Stimulated activated memory B cell treated with anti-CD40 and anti-IgM and Interleukin-4, amounts not matched to agents 10 μg/mL and 1 μg/mL and 100 μg/mL, for 72 hours (primary cell): ENCODE results near the gene CORO2B.
A peak's percentile ranks its signal among the peaks of the same experiment; 100 is the strongest.
"Not testable (repeated sequence)": the region's sequence is repeated elsewhere in the genome, so short reads cannot be mapped to it uniquely, and the experiment has no call there.

ENCODE experiments used
- ATAC-seq: fragments of 150-1000 bp; cut with Tn5 transposase; 2 replicates; pipeline ENCODE4 v1.10.0; 2021
- H3K27ac Mint-ChIP-seq: one replicate; pipeline ENCODE4 v1.8.0; 2022; ENCODE audit warnings: mild to moderate bottlenecking, mixed read lengths
- H3K27me3 Mint-ChIP-seq: one replicate; pipeline ENCODE4 v1.8.0; 2022; ENCODE audit warnings: mixed read lengths
- H3K36me3 Mint-ChIP-seq: one replicate; pipeline ENCODE4 v1.8.0; 2022; ENCODE audit warnings: mixed read lengths
- H3K4me1 Mint-ChIP-seq: one replicate; pipeline ENCODE4 v1.8.0; 2022; ENCODE audit warnings: mixed read lengths
- H3K4me3 Mint-ChIP-seq: one replicate; pipeline ENCODE4 v1.8.0; 2022; ENCODE audit warnings: mild to moderate bottlenecking, moderate library complexity, mixed read lengths
- H3K9me3 Mint-ChIP-seq: one replicate; pipeline ENCODE4 v1.8.0; 2022; ENCODE audit warnings: mixed read lengths

CORO2B gene

GRCh38 chr15:68644083-68644904, 65.5 kb downstream of the CORO2B start:
- no peak for ATAC-seq
- Mint-ChIP-seq H3K4me1 (no peaks in the 10 kb centered on the region), H3K4me3 (no peak overlapping the region), H3K27ac (no peak overlapping the region), H3K36me3 (no peaks in the 10 kb centered on the region), H3K27me3 (peaks cover 61% of the 10 kb centered on the region), H3K9me3 (no peaks in the 10 kb centered on the region)

- Mint-ChIP-seq H3K27me3 (peaks cover 67% of the 10 kb centered on the region), H3K27ac (no peak overlapping the region), H3K36me3 (no peaks in the 10 kb centered on the region), H3K4me1 (no peaks in the 10 kb centered on the region), H3K4me3 (no peak overlapping the region), H3K9me3 (no peaks in the 10 kb centered on the region)
- ATAC-seq, result no peak
Measured at GRCh38 chr15:68644996-68645395, 66.2 kb downstream of the CORO2B start.

GRCh38 chr15:68646156-68646555, 67.4 kb downstream of the CORO2B start:
- no peaks in the 10 kb centered on the region for H3K4me1 Mint-ChIP-seq
- no peak overlapping the region for H3K27ac Mint-ChIP-seq
- H3K9me3 Mint-ChIP-seq, result no peaks in the 10 kb centered on the region
- H3K27me3 Mint-ChIP-seq, result peaks cover 63% of the 10 kb centered on the region
- H3K36me3 Mint-ChIP-seq, result no peaks in the 10 kb centered on the region
- H3K4me3 Mint-ChIP-seq, result no peak overlapping the region
- no peak for ATAC-seq

GRCh38 chr15:68646696-68647095, 67.9 kb downstream of the CORO2B start:
- H3K4me1 Mint-ChIP-seq, result no peaks in the 10 kb centered on the region
- H3K27me3 Mint-ChIP-seq, result peaks cover 64% of the 10 kb centered on the region
- H3K27ac Mint-ChIP-seq, result no peak overlapping the region
- no peak overlapping the region for H3K4me3 Mint-ChIP-seq
- H3K9me3 Mint-ChIP-seq, result no peaks in the 10 kb centered on the region
- no peak for ATAC-seq
- no peaks in the 10 kb centered on the region for H3K36me3 Mint-ChIP-seq

GRCh38 chr15:68647361-68647760, 68.6 kb downstream of the CORO2B start:
- ATAC-seq, result not testable (repeated sequence)

GRCh38 chr15:68650901-68651709, 72.3 kb downstream of the CORO2B start:
- no peaks in the 10 kb centered on the region for H3K36me3 Mint-ChIP-seq
- no peak overlapping the region for H3K27ac Mint-ChIP-seq
- no peak overlapping the region for H3K4me3 Mint-ChIP-seq
- no peaks in the 10 kb centered on the region for H3K4me1 Mint-ChIP-seq
- H3K9me3 Mint-ChIP-seq, result no peaks in the 10 kb centered on the region
- ATAC-seq, result peak; percentile 57
- H3K27me3 Mint-ChIP-seq, result peaks cover 60% of the 10 kb centered on the region

More at GRCh38 chr15:68647361-68647760, 68.6 kb downstream of the CORO2B start:
- not testable (repeated sequence) for H3K36me3 Mint-ChIP-seq, H3K4me3 Mint-ChIP-seq, H3K27ac Mint-ChIP-seq, H3K9me3 Mint-ChIP-seq, H3K4me1 Mint-ChIP-seq
- H3K27me3 Mint-ChIP-seq, result peaks cover 71% of the 10 kb centered on the region

GRCh38 chr15:68651916-68652525, 73.2 kb downstream of the CORO2B start:
- H3K36me3 Mint-ChIP-seq, result no peaks in the 10 kb centered on the region
- H3K9me3 Mint-ChIP-seq, result no peaks in the 10 kb centered on the region
- H3K4me1 Mint-ChIP-seq, result no peaks in the 10 kb centered on the region
- H3K27ac Mint-ChIP-seq, result no peak overlapping the region
- no peak for ATAC-seq
- peaks cover 52% of the 10 kb centered on the region for H3K27me3 Mint-ChIP-seq
- no peak overlapping the region for H3K4me3 Mint-ChIP-seq

- Mint-ChIP-seq H3K36me3 (no peaks in the 10 kb centered on the region), H3K27ac (no peak overlapping the region), H3K4me3 (no peak overlapping the region), H3K4me1 (no peaks in the 10 kb centered on the region), H3K9me3 (no peaks in the 10 kb centered on the region), H3K27me3 (peaks cover 44% of the 10 kb centered on the region)
- no peak for ATAC-seq
Measured at GRCh38 chr15:68653031-68653635, 74.3 kb downstream of the CORO2B start.

- H3K27ac Mint-ChIP-seq, result no peak overlapping the region
- H3K4me1 Mint-ChIP-seq, result no peaks in the 10 kb centered on the region
- no peak overlapping the region for H3K4me3 Mint-ChIP-seq
- peaks cover 38% of the 10 kb centered on the region for H3K27me3 Mint-ChIP-seq
- no peaks in the 10 kb centered on the region for H3K36me3 Mint-ChIP-seq
- H3K9me3 Mint-ChIP-seq, result no peaks in the 10 kb centered on the region
- no peak for ATAC-seq
Measured at GRCh38 chr15:68653801-68654200, 75.0 kb downstream of the CORO2B start.

- Mint-ChIP-seq H3K4me3 (no peak overlapping the region), H3K27me3 (peaks cover 32% of the 10 kb centered on the region), H3K4me1 (no peaks in the 10 kb centered on the region), H3K36me3 (no peaks in the 10 kb centered on the region), H3K9me3 (no peaks in the 10 kb centered on the region), H3K27ac (no peak overlapping the region)
- ATAC-seq, result no peak
Measured at GRCh38 chr15:68654786-68655560, 76.2 kb downstream of the CORO2B start.

- no peak for ATAC-seq
- Mint-ChIP-seq H3K36me3 (no peaks in the 10 kb centered on the region), H3K27me3 (peaks cover 28% of the 10 kb centered on the region), H3K4me3 (no peak overlapping the region), H3K9me3 (no peaks in the 10 kb centered on the region), H3K4me1 (no peaks in the 10 kb centered on the region), H3K27ac (no peak overlapping the region)
Measured at GRCh38 chr15:68655686-68656437, 77.1 kb downstream of the CORO2B start.

- H3K4me1 Mint-ChIP-seq, result no peaks in the 10 kb centered on the region
- no peak overlapping the region for H3K4me3 Mint-ChIP-seq
- no peak for ATAC-seq
- H3K9me3 Mint-ChIP-seq, result no peaks in the 10 kb centered on the region
- H3K36me3 Mint-ChIP-seq, result no peaks in the 10 kb centered on the region
- peaks cover 26% of the 10 kb centered on the region for H3K27me3 Mint-ChIP-seq
- no peak overlapping the region for H3K27ac Mint-ChIP-seq
Measured at GRCh38 chr15:68656438-68656739, 77.6 kb downstream of the CORO2B start.

- H3K27me3 Mint-ChIP-seq, result peaks cover 10% of the 10 kb centered on the region
- no peaks in the 10 kb centered on the region for H3K36me3 Mint-ChIP-seq
- no peak overlapping the region for H3K27ac Mint-ChIP-seq
- H3K4me1 Mint-ChIP-seq, result no peaks in the 10 kb centered on the region
- H3K4me3 Mint-ChIP-seq, result no peak overlapping the region
- ATAC-seq, result no peak
- no peaks in the 10 kb centered on the region for H3K9me3 Mint-ChIP-seq
Measured at GRCh38 chr15:68658151-68658550, 79.4 kb downstream of the CORO2B start.

- ATAC-seq, result no peak
Measured at GRCh38 chr15:68658641-68659358, 80.0 kb downstream of the CORO2B start.

More at GRCh38 chr15:68658641-68659358, 80.0 kb downstream of the CORO2B start:
- Mint-ChIP-seq H3K27ac (no peak overlapping the region), H3K4me1 (no peaks in the 10 kb centered on the region), H3K4me3 (no peak overlapping the region), H3K27me3 (peaks cover 3% of the 10 kb centered on the region), H3K36me3 (no peaks in the 10 kb centered on the region), H3K9me3 (peaks cover 2% of the 10 kb centered on the region)
